Spleen (tissue), 11 donors: ENCODE results near the gene NCOA6. TPM values are rescaled to one million over a fixed set of nuclear protein-coding genes. Genes with fewer than 3 reads are reported as not detected.
A peak's percentile ranks its signal among the peaks of the same experiment; 100 is the strongest.

Experiments used
- DNase-seq: peaks from one replicate; pipeline ENCODE4 v3.0.0-alpha.2; 2020
- H3K27ac ChIP-seq, 8 donors: fragments of 200-600 bp; sonication (generic) in 7 of 8; 1 replicate in 4 of 8; 2 replicates in 4 of 8; pipeline versions ENCODE4 v1.5.0 to v1.8.0; 2016 to 2021; ENCODE audit warnings: inconsistent platforms in 4 of 8, mild to moderate bottlenecking in 4 of 8, moderate library complexity in 1 of 8
- H3K27me3 ChIP-seq, 7 donors: fragments of 200-600 bp; sonication (generic) in 6 of 7; replicated peaks in 1 of 7; 1 replicate in 4 of 7; 2 replicates in 3 of 7; pipeline versions ENCODE4 v1.5.0 to v1.8.0; 2016 to 2021; ENCODE audit warnings: inconsistent platforms in 3 of 7, mild to moderate bottlenecking in 1 of 7
- H3K36me3 ChIP-seq, 6 donors: fragments of 200-600 bp; sonication (generic) in 5 of 6; 1 replicate in 4 of 6; 2 replicates in 2 of 6; pipeline versions ENCODE4 v1.5.0 to v1.8.0; 2016 to 2021; ENCODE audit warnings: inconsistent platforms in 2 of 6
- H3K4me1 ChIP-seq, 6 donors: fragments of 200-600 bp; sonication (generic) in 5 of 6; 1 replicate in 3 of 6; 2 replicates in 3 of 6; pipeline versions ENCODE4 v1.5.0 to v1.8.0; 2016 to 2021; ENCODE audit warnings: inconsistent platforms in 3 of 6
- H3K4me3 ChIP-seq, 8 donors: fragments of 200-600 bp; sonication (generic) in 7 of 8; 1 replicate in 4 of 8; 2 replicates in 4 of 8; pipeline versions ENCODE4 v1.5.0 to v1.8.0; 2016 to 2021; ENCODE audit warnings: inconsistent platforms in 4 of 8, mild to moderate bottlenecking in 4 of 8, moderate library complexity in 2 of 8
- H3K9me3 ChIP-seq, 8 donors: fragments of 200-600 bp; sonication (generic) in 7 of 8; 1 replicate in 4 of 8; 2 replicates in 4 of 8; pipeline versions ENCODE4 v1.5.0 to v1.8.0; 2016 to 2021; ENCODE audit warnings: inconsistent platforms in 4 of 8
- POLR2A ChIP-seq, 3 donors: fragments of 450-650 bp; IDR thresholded peaks; one replicate each; pipeline ENCODE4 v1.5.1; 2017; ENCODE audit warnings: antibody characterized with exemption in 3 of 3, mild to moderate bottlenecking in 1 of 3
- POLR2AphosphoS5 ChIP-seq, 3 donors: sonication (generic); formaldehyde crosslinking; IDR thresholded peaks; one replicate each; pipeline ENCODE4 v1.5.1; 2017; ENCODE audit warnings: antibody characterized with exemption in 3 of 3
- WGBS, 5 donors: extraction: QIAGEN DNeasy Blood & Tissue Kit in 3 of 5; methylation state at CpG; one replicate each; pipeline versions ENCODE4 v1.1.5 to v1.1.7; 2013 to 2018; 5-methylcytosine and 5-hydroxymethylcytosine counted together
- intact Hi-C: fragments of 100-400 bp; cut with DNase I; formaldehyde crosslinking; loops from one replicate; pipeline ENCODE4 v1.15.0; 2023; ENCODE audit warnings: low total_unique reads
- polyA plus RNA-seq, 3 donors: library from polyadenylated mRNA; stranded (reverse); fragments of 200-250 nt; gene quantifications; one replicate each; pipeline ENCODE4 v1.2.1, GENCODE V29; 2013
- total RNA-seq, 7 donors: library from RNA; depleted of rRNA in 3 of 7; stranded (reverse); fragments of >200 nt in 3 of 7; fragmentation: NEBNext Ultra II Directional in 4 of 7; extraction: Animal tissue kit (Norgen Biotek cat#: 25700) in 4 of 7; gene quantifications; one replicate each; pipeline versions ENCODE4 v1.1.0 to v1.2.1, GENCODE V29; 2016 to 2021
- TF ChIP-seq, protein P1 (sequence below), 11 experiments: fragments of 200-600 bp in 7 of 11; fragments of 450-650 bp in 4 of 11; sonication (generic) in 4 of 11; IDR thresholded peaks in 8 of 11; conservative IDR thresholded peaks in 3 of 11; 1 replicate in 7 of 11; 2 replicates in 4 of 11; pipeline versions ENCODE4 v1.4.0 to v1.8.0; 2016 to 2021; ENCODE audit warnings: antibody characterized with exemption in 11 of 11, inconsistent platforms in 4 of 11, mild to moderate bottlenecking in 1 of 11
- donor health status: healthy with polysubstance abuse.
- donor health status: DM: no; HTN: no; CAD: no; lungs with moderate emphysema.
- donor health status: DM: no; HTN: no; CAD: no.
- donor health status: Bipolar disorder and iron deficiency.
- donor health status: healthy.
- donor health status: DM: no; HTN: no; CAD: no.
- donor health status: DM: yes; HTN: yes; CAD: no.

Gene NCOA6
- total and polyA plus RNA-seq, 10 donors: 13.6 to 32.8 (median 26.4) TPM

DNA sequence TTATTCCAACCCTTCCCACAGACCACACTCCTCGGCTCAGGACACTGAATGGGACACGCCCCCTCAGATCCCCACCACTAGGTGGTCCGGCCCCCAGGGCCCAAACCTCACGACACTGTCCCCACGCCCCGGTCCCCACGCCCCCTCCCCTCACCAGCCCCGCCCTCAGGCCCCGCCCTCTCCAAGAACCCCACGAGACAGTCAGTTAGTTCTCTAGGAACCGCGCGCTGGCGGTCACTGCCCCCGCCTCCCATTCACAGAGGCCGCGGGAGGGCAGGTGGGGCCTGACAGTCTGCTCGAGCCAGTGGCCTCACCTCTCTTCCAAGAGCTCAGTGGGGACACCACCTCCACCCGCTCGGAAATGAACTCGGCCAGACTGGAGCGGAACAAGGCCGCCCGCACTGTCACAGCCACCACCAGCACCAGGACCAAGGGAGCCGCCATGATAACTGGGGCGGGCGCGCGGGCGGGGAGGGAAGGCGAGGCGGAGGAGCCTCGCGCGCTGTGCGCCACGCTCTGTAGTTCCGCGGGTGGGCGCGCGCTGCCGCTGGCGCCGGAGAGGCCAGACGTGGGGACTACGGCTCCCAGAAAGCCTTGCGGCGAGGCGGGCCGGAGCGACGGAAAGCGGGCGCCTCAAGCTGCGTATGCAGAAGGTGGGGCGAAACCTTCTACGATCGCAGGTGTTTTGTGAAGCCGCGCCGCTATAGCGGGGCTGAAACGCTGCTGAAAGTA lies 148.6 kb downstream of the NCOA6 start, which contains the start of gene PIGU:
PIGU (minus strand) TSS at position 451 of the 732 bp plus-strand sequence; CDS start at position 444, 7 bp downstream.
- WGBS, 5 donors: 0 to 1% (median 0%) methylated on average over 42 to 64 of the region's 64 CpGs
- peaks cover 4 to 28% (median 20%) of the 10 kb centered on the region in 6 donors for H3K4me1 ChIP-seq
- intact Hi-C loops: no loop called here
- H3K36me3 ChIP-seq: no peaks in the 10 kb centered on the region
- DNase-seq: peak; percentile 100
- H3K27me3 ChIP-seq: no peaks in the 10 kb centered on the region
- peak within 1 kb of the TSS; percentile 80 to 92 (median 86) for H3K4me3 ChIP-seq
- H3K27ac ChIP-seq: peak within 1 kb of the TSS; percentile 68 to 95 (median 86)
- no peaks in the 10 kb centered on the region for H3K9me3 ChIP-seq
- TF ChIP-seq POLR2A (IDR thresholded peaks at IDR 0.05): peak in 1 of 3 donors; percentile 43
- TF ChIP-seq, protein P1, sequence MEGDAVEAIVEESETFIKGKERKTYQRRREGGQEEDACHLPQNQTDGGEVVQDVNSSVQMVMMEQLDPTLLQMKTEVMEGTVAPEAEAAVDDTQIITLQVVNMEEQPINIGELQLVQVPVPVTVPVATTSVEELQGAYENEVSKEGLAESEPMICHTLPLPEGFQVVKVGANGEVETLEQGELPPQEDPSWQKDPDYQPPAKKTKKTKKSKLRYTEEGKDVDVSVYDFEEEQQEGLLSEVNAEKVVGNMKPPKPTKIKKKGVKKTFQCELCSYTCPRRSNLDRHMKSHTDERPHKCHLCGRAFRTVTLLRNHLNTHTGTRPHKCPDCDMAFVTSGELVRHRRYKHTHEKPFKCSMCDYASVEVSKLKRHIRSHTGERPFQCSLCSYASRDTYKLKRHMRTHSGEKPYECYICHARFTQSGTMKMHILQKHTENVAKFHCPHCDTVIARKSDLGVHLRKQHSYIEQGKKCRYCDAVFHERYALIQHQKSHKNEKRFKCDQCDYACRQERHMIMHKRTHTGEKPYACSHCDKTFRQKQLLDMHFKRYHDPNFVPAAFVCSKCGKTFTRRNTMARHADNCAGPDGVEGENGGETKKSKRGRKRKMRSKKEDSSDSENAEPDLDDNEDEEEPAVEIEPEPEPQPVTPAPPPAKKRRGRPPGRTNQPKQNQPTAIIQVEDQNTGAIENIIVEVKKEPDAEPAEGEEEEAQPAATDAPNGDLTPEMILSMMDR (IDR thresholded peaks at IDR 0.05 in 8 of 11, conservative IDR thresholded peaks at IDR 0.05 in 3 of 11): peak in 9 of 11 experiments; percentile 23 to 65 (median 53)
- peak; percentile 92 to 95 (median 95) for TF ChIP-seq POLR2AphosphoS5 (IDR thresholded peaks at IDR 0.05)

DNA sequence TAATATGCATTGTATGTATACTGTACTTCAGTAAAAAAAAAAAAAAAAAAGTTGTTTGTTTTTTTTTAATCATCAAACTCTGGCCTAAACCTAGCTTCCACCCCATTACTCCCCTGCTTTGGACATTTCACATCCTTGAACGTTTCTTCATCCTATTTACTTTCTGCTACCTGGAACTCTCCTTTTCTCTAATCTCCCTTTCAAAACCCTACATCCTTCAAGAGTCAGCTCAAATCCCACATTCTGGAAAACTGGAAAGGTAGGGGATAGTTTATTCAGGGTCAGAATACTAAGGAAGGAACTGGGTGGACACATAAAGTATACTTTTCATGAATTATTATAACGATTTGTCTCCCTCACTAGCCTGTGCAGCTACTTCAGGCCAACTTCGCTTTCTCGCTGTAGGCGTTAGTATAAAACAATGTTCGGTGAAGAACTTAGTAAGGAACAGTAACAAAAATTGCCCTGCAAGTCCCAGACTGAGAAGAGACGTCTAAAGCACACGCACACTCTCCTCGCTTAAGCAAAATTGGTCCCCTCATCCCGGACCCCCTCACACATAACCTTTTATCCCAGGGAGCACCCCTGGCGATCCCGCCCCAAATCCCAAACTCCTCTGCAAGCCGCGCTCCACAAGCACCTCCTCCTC lies 149.3 kb downstream of the NCOA6 start:
- 0 to 1% (median 0%) methylated on average over 14 of the region's 14 CpGs for WGBS, 5 donors
- Histone ChIP-seq H3K27ac (peak overlapping the region in 7 of 8 donors; percentile 68 to 90 (median 85)), H3K9me3 (no peaks in the 10 kb centered on the region), H3K4me3 (peak overlapping the region; percentile 80 to 92 (median 86)), H3K27me3 (no peaks in the 10 kb centered on the region), H3K4me1 (peaks cover 4 to 28% (median 20%) of the 10 kb centered on the region in 6 donors), H3K36me3 (no peaks in the 10 kb centered on the region)
- DNase-seq: no peak
- intact Hi-C loops: no loop called here
- TF ChIP-seq, protein P1 (IDR thresholded peaks at IDR 0.05 in 8 of 11, conservative IDR thresholded peaks at IDR 0.05 in 3 of 11): no peak
- TF ChIP-seq POLR2A (IDR thresholded peaks at IDR 0.05): no peak
- TF ChIP-seq POLR2AphosphoS5 (IDR thresholded peaks at IDR 0.05): no peak

DNA sequence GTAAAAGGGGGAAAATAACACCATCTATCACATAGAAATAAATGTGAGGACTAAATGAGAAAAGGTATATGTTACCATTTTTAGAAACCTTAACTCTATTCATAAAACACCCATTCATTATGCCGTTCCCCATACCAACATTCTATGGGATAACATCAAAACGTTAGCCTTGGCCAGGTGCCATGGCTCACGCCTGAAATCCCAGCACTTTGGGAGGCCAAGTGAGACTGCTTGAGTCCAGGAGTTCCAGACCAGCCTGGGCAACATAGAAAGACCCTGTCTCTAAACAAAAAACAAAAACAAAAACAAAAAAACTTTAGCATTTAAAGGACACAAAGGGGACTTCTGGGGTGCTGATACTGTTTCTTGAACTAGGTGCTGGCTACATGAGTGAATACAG lies 149.9 kb downstream of the NCOA6 start:
- DNase-seq: no peak
- H3K27ac ChIP-seq: no peak overlapping the region
- no peaks in the 10 kb centered on the region for H3K36me3 ChIP-seq
- TF ChIP-seq, protein P1 (IDR thresholded peaks at IDR 0.05 in 8 of 11, conservative IDR thresholded peaks at IDR 0.05 in 3 of 11): no peak
- TF ChIP-seq POLR2A (IDR thresholded peaks at IDR 0.05) (no peak), POLR2AphosphoS5 (IDR thresholded peaks at IDR 0.05) (no peak)
- peaks cover 4 to 28% (median 20%) of the 10 kb centered on the region in 6 donors for H3K4me1 ChIP-seq
- peak overlapping the region in 2 of 8 donors; percentile 86 to 92 for H3K4me3 ChIP-seq
- no peaks in the 10 kb centered on the region for H3K9me3 ChIP-seq
- 20 to 41% (median 31%) methylated on average over 3 of the region's 3 CpGs for WGBS, 5 donors
- intact Hi-C loops: no loop called here
- no peaks in the 10 kb centered on the region for H3K27me3 ChIP-seq

DNA sequence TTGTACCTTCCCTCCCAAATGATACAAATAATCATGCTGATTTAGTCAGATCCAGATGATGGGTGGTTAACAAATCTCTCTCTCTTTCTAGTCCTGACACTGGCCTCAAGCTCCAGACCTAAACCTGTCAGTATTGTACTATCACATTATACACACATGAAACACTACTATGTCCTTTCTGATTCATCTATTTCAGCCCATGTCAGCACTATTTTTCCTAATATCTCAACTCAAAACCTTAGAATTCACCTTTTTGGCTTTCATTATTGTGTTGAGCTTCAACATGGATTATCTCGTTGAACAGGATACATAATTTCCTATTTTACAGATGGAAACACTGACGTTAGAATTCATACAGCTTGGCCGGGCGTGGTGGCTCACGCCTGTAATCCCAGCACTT lies 152.0 kb downstream of the NCOA6 start:
- Histone ChIP-seq H3K9me3 (peaks cover 0 to 4% (median 0%) of the 10 kb centered on the region in 8 donors), H3K4me3 (no peak overlapping the region), H3K4me1 (peaks cover 4 to 27% (median 20%) of the 10 kb centered on the region in 6 donors), H3K27ac (no peak overlapping the region), H3K27me3 (no peaks in the 10 kb centered on the region), H3K36me3 (no peaks in the 10 kb centered on the region)
- WGBS, 5 donors: 87 to 92% (median 89%) methylated on average over 5 of the region's 5 CpGs
- no peak for DNase-seq
- TF ChIP-seq POLR2A (IDR thresholded peaks at IDR 0.05) (no peak), POLR2AphosphoS5 (IDR thresholded peaks at IDR 0.05) (no peak)
- TF ChIP-seq, protein P1 (IDR thresholded peaks at IDR 0.05 in 8 of 11, conservative IDR thresholded peaks at IDR 0.05 in 3 of 11): no peak
- intact Hi-C loops: no loop called here
